Measurements from ENCODE around the gene GZMB. TPM values are rescaled to one million over a fixed set of nuclear protein-coding genes. Genes with fewer than 3 reads are reported as not detected.

GZMB gene
- total and polyA plus RNA-seq, 2 donors (not counting 3 experiments of a cell fraction or from before 2014, with no cell fraction given) = not detected

DNA sequence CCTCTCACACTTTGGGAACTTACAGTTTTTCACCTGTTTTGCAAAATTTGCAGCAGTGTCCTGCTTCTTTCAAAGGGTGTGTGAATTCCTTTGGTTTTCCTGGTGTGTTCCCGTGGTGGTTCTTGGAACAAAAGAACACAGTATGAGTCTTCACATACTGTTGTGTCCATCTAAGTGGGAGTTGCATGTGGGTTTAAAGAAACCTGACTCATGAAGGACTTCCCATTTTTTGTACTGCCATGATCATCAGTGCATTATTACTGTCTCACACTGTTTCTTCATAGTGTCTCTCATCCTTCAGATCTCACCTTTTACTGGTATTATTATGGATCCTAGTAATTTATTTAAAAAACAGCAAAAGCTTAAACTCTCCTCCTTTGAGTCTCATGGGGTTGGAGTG lies 20.7 kb downstream of the GZMB start:
- no peak overlapping the region for H3K4me2 ChIP-seq (ENCODE audit: insufficient read depth, low read length)
- FAIRE-seq = no peak
- no TSS peak for BruUV-seq (replicated peaks)
- H3K79me2 ChIP-seq (ENCODE audit: control insufficient read depth, insufficient read depth, low read length) = no peaks in the 10 kb centered on the region
- intact Hi-C loops (cut with micrococcal nuclease) (no loop called here), dilution Hi-C loops (cut with MboI; ENCODE audit: extremely low pct_ligation_motif_present, low sequenced_read_pairs) (no loop called here)
- POLR2A ChIA-PET = no interaction called here
- no peak overlapping the region for H2AFZ ChIP-seq (ENCODE audit: low read depth, low read length)
- DNase-seq (ENCODE audit: low read depth, low spot score) = no peak
- no peak overlapping the region for H3K4me3 ChIP-seq (replicated peaks in 1 of 3; ENCODE audit: insufficient read depth in 1 of 3, low read depth in 1 of 3, low read length in 3 of 3)
- no peaks in the 10 kb centered on the region for H3K36me3 ChIP-seq (ENCODE audit: control insufficient read depth in 2 of 2, extremely low read depth in 1 of 2, insufficient read depth in 2 of 2, low read length in 2 of 2)
- no peaks in the 10 kb centered on the region for H3K4me1 ChIP-seq (ENCODE audit: control insufficient read depth, extremely low read depth, insufficient read depth, low read length)
- H3K9me3 ChIP-seq (replicated peaks; ENCODE audit: control insufficient read depth, insufficient read depth, low read length) = no peaks in the 10 kb centered on the region
- H3K27me3 ChIP-seq (ENCODE audit: control insufficient read depth in 2 of 2, insufficient read depth in 2 of 2, low read length in 2 of 2) = no peaks in the 10 kb centered on the region
- TF ChIP-seq GATA2 (IDR thresholded peaks at IDR 0.05; ENCODE audit: insufficient read depth, insufficient read length, low read depth, low read length) = no peak
- CTCF ChIA-PET = no interaction called here
- no peaks in the 10 kb centered on the region for H4K20me1 ChIP-seq (replicated peaks; ENCODE audit: control insufficient read depth, extremely low read depth, insufficient read depth, low read length)
- H3K9ac ChIP-seq (replicated peaks; ENCODE audit: extremely low read depth, insufficient read depth, low read length) = no peak overlapping the region
- H3K27ac ChIP-seq (ENCODE audit: insufficient read depth, low read depth, low read length) = no peak overlapping the region
- H3K9me1 ChIP-seq (replicated peaks; ENCODE audit: control insufficient read depth, extremely low read depth, insufficient read depth, low read length) = no peaks in the 10 kb centered on the region

DNA sequence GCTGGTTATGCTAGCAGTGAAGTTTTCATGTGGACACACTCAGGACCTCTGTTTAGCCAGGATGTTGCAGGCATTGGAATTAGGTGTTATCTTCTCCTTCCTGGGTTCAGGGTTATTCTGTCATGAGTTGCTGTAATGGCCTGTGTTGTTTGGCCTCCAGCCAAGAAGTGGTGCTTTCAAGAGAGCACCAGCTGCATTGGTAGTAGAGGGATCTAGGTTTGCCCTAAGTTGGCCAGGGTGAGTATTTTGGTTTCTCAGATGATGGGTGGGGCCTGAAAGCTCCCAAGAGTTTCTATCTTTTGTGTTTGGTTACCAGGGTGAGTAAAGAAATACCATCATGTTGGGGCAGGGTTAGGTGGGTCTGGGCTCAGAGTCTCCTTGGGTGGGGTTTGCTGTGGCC lies 21.8 kb downstream of the GZMB start:
- no peak for DNase-seq (ENCODE audit: low read depth, low spot score)
- Histone ChIP-seq H3K9me3 (replicated peaks; ENCODE audit: control insufficient read depth, insufficient read depth, low read length) (no peaks in the 10 kb centered on the region), H3K27me3 (ENCODE audit: control insufficient read depth in 2 of 2, insufficient read depth in 2 of 2, low read length in 2 of 2) (no peaks in the 10 kb centered on the region), H3K4me2 (ENCODE audit: insufficient read depth, low read length) (no peak overlapping the region), H3K4me1 (ENCODE audit: control insufficient read depth, extremely low read depth, insufficient read depth, low read length) (no peaks in the 10 kb centered on the region), H4K20me1 (replicated peaks; ENCODE audit: control insufficient read depth, extremely low read depth, insufficient read depth, low read length) (no peaks in the 10 kb centered on the region), H3K4me3 (replicated peaks in 1 of 3; ENCODE audit: insufficient read depth in 1 of 3, low read depth in 1 of 3, low read length in 3 of 3) (no peak overlapping the region), H3K9ac (replicated peaks; ENCODE audit: extremely low read depth, insufficient read depth, low read length) (no peak overlapping the region), H3K9me1 (replicated peaks; ENCODE audit: control insufficient read depth, extremely low read depth, insufficient read depth, low read length) (no peaks in the 10 kb centered on the region), H3K27ac (ENCODE audit: insufficient read depth, low read depth, low read length) (no peak overlapping the region), H3K79me2 (ENCODE audit: control insufficient read depth, insufficient read depth, low read length) (no peaks in the 10 kb centered on the region), H2AFZ (ENCODE audit: low read depth, low read length) (no peak overlapping the region), H3K36me3 (ENCODE audit: control insufficient read depth in 2 of 2, extremely low read depth in 1 of 2, insufficient read depth in 2 of 2, low read length in 2 of 2) (no peaks in the 10 kb centered on the region)
- no TSS peak for BruUV-seq (replicated peaks)
- intact Hi-C loops (cut with micrococcal nuclease) = no loop called here
- ChIA-PET POLR2A (interaction anchor here (0.6 kb wide), 1 partner anchor 12 kb away, joined by 3 read pairs; no protein-coding TSS in a partner anchor), CTCF (no interaction called here)
- TF ChIP-seq GATA2 (IDR thresholded peaks at IDR 0.05; ENCODE audit: insufficient read depth, insufficient read length, low read depth, low read length) (no peak), MYC (IDR thresholded peaks at IDR 0.05; ENCODE audit: low read depth, low read length) (no peak), EZH2 (IDR thresholded peaks at IDR 0.05; ENCODE audit: borderline replicate concordance, low read depth, low read length, severe bottlenecking) (no peak), FOS (IDR thresholded peaks at IDR 0.05; ENCODE audit: borderline replicate concordance, insufficient read depth, low read length) (no peak), JUN (IDR thresholded peaks at IDR 0.05; ENCODE audit: borderline replicate concordance, insufficient read depth, insufficient read length, low read depth) (no peak), POLR2AphosphoS5 (IDR thresholded peaks at IDR 0.05; ENCODE audit: insufficient read depth, low read depth, low read length) (no peak), POLR2A (IDR thresholded peaks at IDR 0.05; ENCODE audit: low read depth, low read length) (no peak)
- TF ChIP-seq, protein P1, sequence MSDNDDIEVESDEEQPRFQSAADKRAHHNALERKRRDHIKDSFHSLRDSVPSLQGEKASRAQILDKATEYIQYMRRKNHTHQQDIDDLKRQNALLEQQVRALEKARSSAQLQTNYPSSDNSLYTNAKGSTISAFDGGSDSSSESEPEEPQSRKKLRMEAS (IDR thresholded peaks at IDR 0.05; ENCODE audit: insufficient read depth, insufficient read length) = no peak
- TF ChIP-seq, protein P2, sequence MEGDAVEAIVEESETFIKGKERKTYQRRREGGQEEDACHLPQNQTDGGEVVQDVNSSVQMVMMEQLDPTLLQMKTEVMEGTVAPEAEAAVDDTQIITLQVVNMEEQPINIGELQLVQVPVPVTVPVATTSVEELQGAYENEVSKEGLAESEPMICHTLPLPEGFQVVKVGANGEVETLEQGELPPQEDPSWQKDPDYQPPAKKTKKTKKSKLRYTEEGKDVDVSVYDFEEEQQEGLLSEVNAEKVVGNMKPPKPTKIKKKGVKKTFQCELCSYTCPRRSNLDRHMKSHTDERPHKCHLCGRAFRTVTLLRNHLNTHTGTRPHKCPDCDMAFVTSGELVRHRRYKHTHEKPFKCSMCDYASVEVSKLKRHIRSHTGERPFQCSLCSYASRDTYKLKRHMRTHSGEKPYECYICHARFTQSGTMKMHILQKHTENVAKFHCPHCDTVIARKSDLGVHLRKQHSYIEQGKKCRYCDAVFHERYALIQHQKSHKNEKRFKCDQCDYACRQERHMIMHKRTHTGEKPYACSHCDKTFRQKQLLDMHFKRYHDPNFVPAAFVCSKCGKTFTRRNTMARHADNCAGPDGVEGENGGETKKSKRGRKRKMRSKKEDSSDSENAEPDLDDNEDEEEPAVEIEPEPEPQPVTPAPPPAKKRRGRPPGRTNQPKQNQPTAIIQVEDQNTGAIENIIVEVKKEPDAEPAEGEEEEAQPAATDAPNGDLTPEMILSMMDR (IDR thresholded peaks at IDR 0.05; ENCODE audit: extremely low read depth in 1 of 2, insufficient read depth in 1 of 2, low read depth in 1 of 2, low read length in 2 of 2) = no peak
- no peak for FAIRE-seq
- dilution Hi-C loops (cut with MboI; ENCODE audit: extremely low pct_ligation_motif_present, low sequenced_read_pairs) = no loop called here
